ENCODE results near the gene FAM118B. TPM values are rescaled to one million over a fixed set of nuclear protein-coding genes. Genes with fewer than 3 reads are reported as not detected.

FAM118B gene
- total RNA-seq, 1 donor, result 30.4 TPM

- H3K9me3 ChIP-seq (ENCODE audit: low read depth, low read length), result no peaks in the 10 kb centered on the region
These were observed 45.2 kb upstream of the FAM118B start for GRCh38 chr11:126166413-126166812.

GRCh38 chr11:126167488-126167887, 44.1 kb upstream of the FAM118B start:
- no peaks in the 10 kb centered on the region for H3K9me3 ChIP-seq (ENCODE audit: low read depth, low read length)
- no peak overlapping the region for H3K4me2 ChIP-seq (ENCODE audit: insufficient read depth, low read length)
- peaks cover 11% of the 10 kb centered on the region for H3K4me1 ChIP-seq (ENCODE audit: insufficient read depth, low read length)
- H3K27ac ChIP-seq (ENCODE audit: low read depth, low read length), result no peak overlapping the region
- H2AFZ ChIP-seq (ENCODE audit: low read length), result no peak overlapping the region
- H3K27me3 ChIP-seq (ENCODE audit: insufficient read depth, low read length), result peaks cover 5% of the 10 kb centered on the region
- H3K79me2 ChIP-seq (ENCODE audit: insufficient read depth, low read length), result no peaks in the 10 kb centered on the region
- no peaks in the 10 kb centered on the region for H3K36me3 ChIP-seq (ENCODE audit: insufficient read depth, low read length)
- DNase-seq (ENCODE audit: insufficient read length, low spot score, missing footprints), result no peak
- no peak overlapping the region for H3K4me3 ChIP-seq (ENCODE audit: insufficient read depth, low read length)
- no peak for TF ChIP-seq CTCF (IDR thresholded peaks at IDR 0.05; ENCODE audit: extremely low read depth, low read depth, low read length)
- H4K20me1 ChIP-seq (ENCODE audit: insufficient read depth, low read length), result no peaks in the 10 kb centered on the region

More at GRCh38 chr11:126166413-126166812, 45.2 kb upstream of the FAM118B start:
- H3K27ac ChIP-seq (ENCODE audit: low read depth, low read length), result no peak overlapping the region
- H3K4me3 ChIP-seq (ENCODE audit: insufficient read depth, low read length), result no peak overlapping the region
- H3K4me1 ChIP-seq (ENCODE audit: insufficient read depth, low read length), result peaks cover 13% of the 10 kb centered on the region
- DNase-seq (ENCODE audit: insufficient read length, low spot score, missing footprints), result no peak
- no peak overlapping the region for H3K4me2 ChIP-seq (ENCODE audit: insufficient read depth, low read length)
- H2AFZ ChIP-seq (ENCODE audit: low read length), result no peak overlapping the region
- no peaks in the 10 kb centered on the region for H3K36me3 ChIP-seq (ENCODE audit: insufficient read depth, low read length)
- no peaks in the 10 kb centered on the region for H3K27me3 ChIP-seq (ENCODE audit: insufficient read depth, low read length)
- H4K20me1 ChIP-seq (ENCODE audit: insufficient read depth, low read length), result no peaks in the 10 kb centered on the region
- TF ChIP-seq CTCF (IDR thresholded peaks at IDR 0.05; ENCODE audit: extremely low read depth, low read depth, low read length), result no peak
- no peaks in the 10 kb centered on the region for H3K79me2 ChIP-seq (ENCODE audit: insufficient read depth, low read length)

GRCh38 chr11:126169291-126169690, 42.3 kb upstream of the FAM118B start:
- Histone ChIP-seq H3K4me3 (ENCODE audit: insufficient read depth, low read length) (no peak overlapping the region), H3K36me3 (ENCODE audit: insufficient read depth, low read length) (no peaks in the 10 kb centered on the region), H3K9me3 (ENCODE audit: low read depth, low read length) (no peaks in the 10 kb centered on the region), H3K27me3 (ENCODE audit: insufficient read depth, low read length) (peaks cover 5% of the 10 kb centered on the region), H3K27ac (ENCODE audit: low read depth, low read length) (no peak overlapping the region), H3K4me1 (ENCODE audit: insufficient read depth, low read length) (peaks cover 4% of the 10 kb centered on the region), H4K20me1 (ENCODE audit: insufficient read depth, low read length) (no peaks in the 10 kb centered on the region), H3K4me2 (ENCODE audit: insufficient read depth, low read length) (no peak overlapping the region), H2AFZ (ENCODE audit: low read length) (no peak overlapping the region), H3K79me2 (ENCODE audit: insufficient read depth, low read length) (no peaks in the 10 kb centered on the region)
- no peak for DNase-seq (ENCODE audit: insufficient read length, low spot score, missing footprints)
- TF ChIP-seq CTCF (IDR thresholded peaks at IDR 0.05; ENCODE audit: extremely low read depth, low read depth, low read length), result no peak

GRCh38 chr11:126172596-126173038, 39.0 kb upstream of the FAM118B start:
- H2AFZ ChIP-seq (ENCODE audit: low read length), result peak overlapping the region; percentile 17
- H3K27ac ChIP-seq (ENCODE audit: low read depth, low read length), result no peak overlapping the region
- peak; percentile 62 for DNase-seq (ENCODE audit: insufficient read length, low spot score, missing footprints)

More at GRCh38 chr11:126172596-126173038, 39.0 kb upstream of the FAM118B start:
- Histone ChIP-seq H3K36me3 (ENCODE audit: insufficient read depth, low read length) (no peaks in the 10 kb centered on the region), H3K4me1 (ENCODE audit: insufficient read depth, low read length) (peaks cover 4% of the 10 kb centered on the region), H3K9me3 (ENCODE audit: low read depth, low read length) (no peaks in the 10 kb centered on the region), H4K20me1 (ENCODE audit: insufficient read depth, low read length) (no peaks in the 10 kb centered on the region), H3K27me3 (ENCODE audit: insufficient read depth, low read length) (peaks cover 5% of the 10 kb centered on the region), H3K79me2 (ENCODE audit: insufficient read depth, low read length) (no peaks in the 10 kb centered on the region), H3K4me3 (ENCODE audit: insufficient read depth, low read length) (no peak overlapping the region), H3K4me2 (ENCODE audit: insufficient read depth, low read length) (no peak overlapping the region)
- TF ChIP-seq CTCF (IDR thresholded peaks at IDR 0.05; ENCODE audit: extremely low read depth, low read depth, low read length), result no peak
